Activated naive CD4-positive, alpha-beta T cell treated with anti-CD3 and anti-CD28 coated beads for 36 hours (primary cell): ENCODE data around the gene TMEM242. TPM values are rescaled to one million over a fixed set of nuclear protein-coding genes. Genes with fewer than 3 reads are reported as not detected.

ENCODE experiments used
- CTCF ChIA-PET: fragments of 350-600 bp; sonication (Branson Sonifier 250); formaldehyde crosslinking; loops from one replicate; lab custom pipeline; 2021; ENCODE audit warnings: antibody characterized with exemption; lab: Charles Lee
- DNase-seq: peaks from one replicate; pipeline ENCODE4 v3.0.0-alpha.2; 2020
- H3K27ac Mint-ChIP-seq: one replicate; pipeline ENCODE4 v1.8.0; 2021; ENCODE audit warnings: mild to moderate bottlenecking, mixed read lengths
- H3K27me3 Mint-ChIP-seq: one replicate; pipeline ENCODE4 v1.8.0; 2021; ENCODE audit warnings: low read depth, mixed read lengths
- H3K36me3 Mint-ChIP-seq: one replicate; pipeline ENCODE4 v1.8.0; 2021; ENCODE audit warnings: low read depth, mixed read lengths
- H3K4me1 Mint-ChIP-seq: one replicate; pipeline ENCODE4 v1.8.0; 2021; ENCODE audit warnings: low read depth, mixed read lengths
- H3K4me3 Mint-ChIP-seq: one replicate; pipeline ENCODE4 v1.8.0; 2021; ENCODE audit warnings: mild to moderate bottlenecking, moderate library complexity, mixed read lengths
- H3K9me3 Mint-ChIP-seq: one replicate; pipeline ENCODE4 v1.8.0; 2021; ENCODE audit warnings: mixed read lengths
- intact Hi-C: fragments of 100-400 bp; cut with micrococcal nuclease; formaldehyde crosslinking; loops from one replicate; pipeline ENCODE4 v1.15.1; 2023
- total RNA-seq, 2 experiments: library from RNA; stranded (reverse); gene quantifications; one replicate each; pipeline ENCODE4 v1.2.3, GENCODE V29; 2021

Gene TMEM242
- 10 to 100 TPM in 1 of 2 experiments, 1 to 10 TPM in 1; 9.3 to 10.3 TPM for total RNA-seq

- intact Hi-C loops = loop anchor here (1.0 to 5.0 kb wide), 6 partner anchors 44 to 845 kb away; partner anchors contain the start of genes GTF2H5 and SERAC1
- H3K9me3 Mint-ChIP-seq = no peaks in the 10 kb centered on the region
- peaks cover 5% of the 10 kb centered on the region for H3K36me3 Mint-ChIP-seq
- H3K4me1 Mint-ChIP-seq = peaks cover 20% of the 10 kb centered on the region
- H3K4me3 Mint-ChIP-seq = peak within 1 kb of the TSS; percentile 94
- H3K27me3 Mint-ChIP-seq = peaks cover 23% of the 10 kb centered on the region
- CTCF ChIA-PET = interaction anchor here (0.7 to 4.5 kb wide), 10 partner anchors 8 to 723 kb away, joined by 3 to 38 read pairs (median 4); no protein-coding TSS in a partner anchor
- peak; percentile 94 for DNase-seq
- peak within 1 kb of the TSS; percentile 80 for H3K27ac Mint-ChIP-seq
These were observed at the start of gene TMEM242 for GRCh38 chr6:157323255-157323965. TSS of gene TMEM242 (minus strand) at chr6:157323519. CDS start at chr6:157323499, 20 bp downstream.

- Mint-ChIP-seq H3K36me3 (no peaks in the 10 kb centered on the region), H3K27ac (no peak overlapping the region), H3K27me3 (peaks cover 14% of the 10 kb centered on the region), H3K4me1 (peaks cover 34% of the 10 kb centered on the region), H3K9me3 (no peaks in the 10 kb centered on the region), H3K4me3 (no peak overlapping the region)
- intact Hi-C loops = no loop called here
- CTCF ChIA-PET = no interaction called here
- DNase-seq = no peak
These were observed 49.4 kb upstream of the TMEM242 start for GRCh38 chr6:157372501-157373280.

- CTCF ChIA-PET = interaction anchor here (1.3 kb wide), 1 partner anchor 9 kb away, joined by 4 read pairs; no protein-coding TSS in a partner anchor
- Mint-ChIP-seq H3K36me3 (no peaks in the 10 kb centered on the region), H3K27me3 (peaks cover 26% of the 10 kb centered on the region), H3K9me3 (no peaks in the 10 kb centered on the region), H3K4me3 (no peak overlapping the region), H3K4me1 (peaks cover 22% of the 10 kb centered on the region), H3K27ac (peak overlapping the region; percentile 8)
- intact Hi-C loops = no loop called here
- no peak for DNase-seq
These were observed 47.4 kb upstream of the TMEM242 start for GRCh38 chr6:157370755-157371154.

- H3K27ac Mint-ChIP-seq = no peak overlapping the region
- H3K36me3 Mint-ChIP-seq = no peaks in the 10 kb centered on the region
- peaks cover 31% of the 10 kb centered on the region for H3K27me3 Mint-ChIP-seq
- intact Hi-C loops = loop anchor here (1.0 to 5.0 kb wide), 2 partner anchors 12 to 46 kb away; partner anchors contain the start of gene TMEM242
- no peak for DNase-seq
- peaks cover 20% of the 10 kb centered on the region for H3K4me1 Mint-ChIP-seq
- CTCF ChIA-PET = interaction anchor here (0.7 kb wide), 1 partner anchor 657 kb away, joined by 3 read pairs; no protein-coding TSS in a partner anchor
- H3K9me3 Mint-ChIP-seq = no peaks in the 10 kb centered on the region
- no peak overlapping the region for H3K4me3 Mint-ChIP-seq
These were observed 45.2 kb upstream of the TMEM242 start for GRCh38 chr6:157368359-157369049.

- no peak overlapping the region for H3K4me3 Mint-ChIP-seq
- no peak overlapping the region for H3K27ac Mint-ChIP-seq
- no peaks in the 10 kb centered on the region for H3K9me3 Mint-ChIP-seq
- intact Hi-C loops = loop anchor here (5.0 kb wide), 1 partner anchor 44 kb away; the partner anchor contains the start of gene TMEM242
- peaks cover 20% of the 10 kb centered on the region for H3K4me1 Mint-ChIP-seq
- no peak for DNase-seq
- H3K36me3 Mint-ChIP-seq = no peaks in the 10 kb centered on the region
- H3K27me3 Mint-ChIP-seq = peaks cover 22% of the 10 kb centered on the region
- CTCF ChIA-PET = no interaction called here
These were observed 43.3 kb upstream of the TMEM242 start for GRCh38 chr6:157366648-157367047.

GRCh38 chr6:157364705-157365104 lies 41.4 kb upstream of the TMEM242 start:
- CTCF ChIA-PET = no interaction called here
- Mint-ChIP-seq H3K4me1 (peaks cover 15% of the 10 kb centered on the region), H3K27me3 (peaks cover 22% of the 10 kb centered on the region), H3K27ac (no peak overlapping the region), H3K4me3 (no peak overlapping the region), H3K36me3 (no peaks in the 10 kb centered on the region), H3K9me3 (no peaks in the 10 kb centered on the region)
- intact Hi-C loops = loop anchor here (5.0 kb wide), 1 partner anchor 42 kb away; the partner anchor contains the start of gene TMEM242
- no peak for DNase-seq

GRCh38 chr6:157361886-157362285 lies 38.6 kb upstream of the TMEM242 start:
- Mint-ChIP-seq H3K9me3 (no peaks in the 10 kb centered on the region), H3K36me3 (no peaks in the 10 kb centered on the region), H3K27ac (no peak overlapping the region), H3K4me3 (no peak overlapping the region), H3K4me1 (no peaks in the 10 kb centered on the region), H3K27me3 (peaks cover 21% of the 10 kb centered on the region)
- intact Hi-C loops = no loop called here
- DNase-seq = no peak
- CTCF ChIA-PET = interaction anchor here (0.6 to 1.1 kb wide), 3 partner anchors 13 to 47 kb away, joined by 3 to 4 read pairs (median 3); partner anchors contain the start of gene TMEM242

- intact Hi-C loops = no loop called here
- Mint-ChIP-seq H3K27ac (no peak overlapping the region), H3K36me3 (no peaks in the 10 kb centered on the region), H3K9me3 (no peaks in the 10 kb centered on the region), H3K27me3 (peaks cover 8% of the 10 kb centered on the region), H3K4me3 (no peak overlapping the region), H3K4me1 (no peaks in the 10 kb centered on the region)
- no peak for DNase-seq
- CTCF ChIA-PET = no interaction called here
These were observed 35.0 kb upstream of the TMEM242 start for GRCh38 chr6:157358287-157358686.

- no peaks in the 10 kb centered on the region for H3K36me3 Mint-ChIP-seq
- DNase-seq = no peak
- H3K4me1 Mint-ChIP-seq = no peaks in the 10 kb centered on the region
- H3K4me3 Mint-ChIP-seq = no peak overlapping the region
- H3K27me3 Mint-ChIP-seq = peaks cover 28% of the 10 kb centered on the region
- intact Hi-C loops = no loop called here
- no peaks in the 10 kb centered on the region for H3K9me3 Mint-ChIP-seq
- no peak overlapping the region for H3K27ac Mint-ChIP-seq
- CTCF ChIA-PET = no interaction called here
These were observed 23.1 kb upstream of the TMEM242 start for GRCh38 chr6:157346373-157346772.

- Mint-ChIP-seq H3K36me3 (no peaks in the 10 kb centered on the region), H3K27ac (no peak overlapping the region), H3K27me3 (peaks cover 38% of the 10 kb centered on the region), H3K9me3 (no peaks in the 10 kb centered on the region), H3K4me3 (no peak overlapping the region), H3K4me1 (no peaks in the 10 kb centered on the region)
- intact Hi-C loops = no loop called here
- CTCF ChIA-PET = no interaction called here
- DNase-seq = no peak
These were observed 20.4 kb upstream of the TMEM242 start for GRCh38 chr6:157343732-157344131.

GRCh38 chr6:157339432-157339831 lies 16.1 kb upstream of the TMEM242 start:
- CTCF ChIA-PET = interaction anchor here (0.9 kb wide), 1 partner anchor 13 kb away, joined by 3 read pairs; no protein-coding TSS in a partner anchor
- Mint-ChIP-seq H3K4me3 (no peak overlapping the region), H3K9me3 (no peaks in the 10 kb centered on the region), H3K4me1 (no peaks in the 10 kb centered on the region), H3K27ac (no peak overlapping the region), H3K36me3 (no peaks in the 10 kb centered on the region), H3K27me3 (peaks cover 41% of the 10 kb centered on the region)
- no peak for DNase-seq
- intact Hi-C loops = loop anchor here (5.0 kb wide), 1 partner anchor 258 kb away; no protein-coding TSS in a partner anchor
